GM21515 (cell line): ENCODE data around the gene TMEM53.
"Not testable (repeated sequence)": the region's sequence is repeated elsewhere in the genome, so short reads cannot be mapped to it uniquely, and the experiment has no call there.

Source experiments
- ATAC-seq: cut with Tn5 transposase; IDR thresholded peaks from one replicate; pipeline ENCODE4 v1.9.1; 2021; ENCODE audit not compliant: unreplicated experiment

Gene TMEM53

GRCh38 chr1:44699375-44699774 lies 25.1 kb upstream of the TMEM53 start:
- ATAC-seq: not testable (repeated sequence)

- ATAC-seq: no peak
These were observed 23.9 kb upstream of the TMEM53 start for GRCh38 chr1:44698138-44698537.

GRCh38 chr1:44696789-44697345 lies 22.6 kb upstream of the TMEM53 start:
- ATAC-seq: no peak

GRCh38 chr1:44696101-44696500 lies 21.8 kb upstream of the TMEM53 start:
- ATAC-seq: no peak

GRCh38 chr1:44695671-44696070 lies 21.4 kb upstream of the TMEM53 start:
- ATAC-seq: no peak

- no peak for ATAC-seq
These were observed 20.7 kb upstream of the TMEM53 start for GRCh38 chr1:44694863-44695478.

- ATAC-seq: no peak
These were observed 19.6 kb upstream of the TMEM53 start for GRCh38 chr1:44693900-44694299.

- no peak for ATAC-seq
These were observed 18.9 kb upstream of the TMEM53 start for GRCh38 chr1:44693159-44693558.

- no peak for ATAC-seq
These were observed 15.1 kb upstream of the TMEM53 start for GRCh38 chr1:44689447-44689765.

- ATAC-seq: no peak
These were observed 14.6 kb upstream of the TMEM53 start for GRCh38 chr1:44688760-44689446.

GRCh38 chr1:44685881-44686280 lies 11.6 kb upstream of the TMEM53 start:
- ATAC-seq: no peak

- ATAC-seq: no peak
These were observed 10.9 kb upstream of the TMEM53 start for GRCh38 chr1:44685218-44685617.

GRCh38 chr1:44684525-44684924 lies 10.2 kb upstream of the TMEM53 start:
- peak; percentile 67 for ATAC-seq

- no peak for ATAC-seq
These were observed 8.6 kb upstream of the TMEM53 start for GRCh38 chr1:44682883-44683265.

- no peak for ATAC-seq
These were observed 7.9 kb upstream of the TMEM53 start for GRCh38 chr1:44681905-44682882.

GRCh38 chr1:44679468-44679867 lies 5.2 kb upstream of the TMEM53 start:
- ATAC-seq: no peak

- no peak for ATAC-seq
These were observed 4.3 kb upstream of the TMEM53 start for GRCh38 chr1:44678626-44679025.

GRCh38 chr1:44678120-44678519 lies 3.8 kb upstream of the TMEM53 start:
- ATAC-seq: no peak

GRCh38 chr1:44677201-44677766 lies 3.0 kb upstream of the TMEM53 start:
- no peak for ATAC-seq

- ATAC-seq: no peak
These were observed 2.4 kb upstream of the TMEM53 start for GRCh38 chr1:44676484-44677200.

- no peak for ATAC-seq
These were observed 905 bp upstream of the TMEM53 start for GRCh38 chr1:44675186-44675585.
